Lung microvascular endothelial cell (primary cell): ENCODE results near the gene MBP. TPM values are rescaled to one million over a fixed set of nuclear protein-coding genes. Genes with fewer than 3 reads are reported as not detected.
A peak's percentile ranks its signal among the peaks of the same experiment; 100 is the strongest.
"Not testable (repeated sequence)": the region's sequence is repeated elsewhere in the genome, so short reads cannot be mapped to it uniquely, and the experiment has no call there.

Experiments used
- DNase-seq, 2 donors: peaks; one replicate each; pipeline versions ENCODE4 v3.0.0 to v3.0.0-alpha.2; 2010; ENCODE audit warnings: low read depth in 2 of 2
- total RNA-seq: library from RNA; depleted of rRNA; stranded (reverse); fragments of >200 nt; gene quantifications from 2 replicates; pipeline ENCODE4 v1.2.1, GENCODE V29; 2014

Gene MBP
- total RNA-seq, 1 donor from 2014 or later: 6.9 TPM

- DNase-seq: no peak
These were observed 141.4 kb downstream of the MBP start for GRCh38 chr18:76991021-76991688.

- not testable (repeated sequence) for DNase-seq
These were observed 142.1 kb downstream of the MBP start for GRCh38 chr18:76990343-76991020.

- DNase-seq: no peak
These were observed 142.9 kb downstream of the MBP start for GRCh38 chr18:76989647-76990190.

DNA sequence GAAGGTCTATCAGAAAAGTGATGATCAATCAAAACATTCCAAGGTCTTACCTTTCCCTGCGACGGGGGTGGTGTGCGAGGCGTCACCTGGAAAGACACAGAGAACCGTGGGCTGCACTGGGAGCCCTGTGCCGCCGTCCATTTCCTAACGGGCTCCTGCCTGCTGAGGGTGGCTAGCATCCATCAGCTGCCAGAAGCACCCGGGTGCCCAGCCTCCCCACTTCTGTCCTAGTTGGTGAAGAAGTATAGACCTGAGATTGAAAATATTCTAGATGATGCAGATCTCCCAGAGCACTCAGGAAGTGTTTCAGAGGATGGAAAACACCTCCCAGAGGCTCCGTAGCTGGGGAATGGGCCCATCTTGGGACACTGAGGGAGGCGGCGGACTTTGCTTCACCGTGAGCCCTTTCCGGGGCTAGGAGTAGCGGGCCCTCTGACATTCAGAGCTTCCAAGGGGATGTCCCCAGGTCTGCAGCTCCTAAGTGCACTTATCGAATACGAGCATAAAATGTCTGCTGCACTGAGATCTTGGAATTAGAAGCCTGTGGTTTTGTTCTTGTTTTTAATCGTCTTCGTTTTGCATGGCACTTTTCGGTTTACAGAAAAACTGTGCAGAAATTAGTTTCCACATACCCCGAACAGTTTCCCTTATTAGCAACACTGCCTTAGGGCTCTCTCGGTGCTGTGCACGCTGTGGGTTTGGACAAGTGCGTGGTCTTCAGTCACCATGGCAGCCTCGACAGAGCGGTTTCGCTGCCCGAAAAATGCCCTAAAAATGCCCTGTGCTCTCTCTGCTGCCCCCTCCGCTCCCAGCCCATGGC lies 143.5 kb downstream of the MBP start:
- DNase-seq: no peak

- no peak for DNase-seq
These were observed 144.4 kb downstream of the MBP start for GRCh38 chr18:76988031-76988826.

GRCh38 chr18:76986406-76986805 lies 146.2 kb downstream of the MBP start:
- no peak for DNase-seq

- no peak for DNase-seq
These were observed 146.7 kb downstream of the MBP start for GRCh38 chr18:76985951-76986236.

DNA sequence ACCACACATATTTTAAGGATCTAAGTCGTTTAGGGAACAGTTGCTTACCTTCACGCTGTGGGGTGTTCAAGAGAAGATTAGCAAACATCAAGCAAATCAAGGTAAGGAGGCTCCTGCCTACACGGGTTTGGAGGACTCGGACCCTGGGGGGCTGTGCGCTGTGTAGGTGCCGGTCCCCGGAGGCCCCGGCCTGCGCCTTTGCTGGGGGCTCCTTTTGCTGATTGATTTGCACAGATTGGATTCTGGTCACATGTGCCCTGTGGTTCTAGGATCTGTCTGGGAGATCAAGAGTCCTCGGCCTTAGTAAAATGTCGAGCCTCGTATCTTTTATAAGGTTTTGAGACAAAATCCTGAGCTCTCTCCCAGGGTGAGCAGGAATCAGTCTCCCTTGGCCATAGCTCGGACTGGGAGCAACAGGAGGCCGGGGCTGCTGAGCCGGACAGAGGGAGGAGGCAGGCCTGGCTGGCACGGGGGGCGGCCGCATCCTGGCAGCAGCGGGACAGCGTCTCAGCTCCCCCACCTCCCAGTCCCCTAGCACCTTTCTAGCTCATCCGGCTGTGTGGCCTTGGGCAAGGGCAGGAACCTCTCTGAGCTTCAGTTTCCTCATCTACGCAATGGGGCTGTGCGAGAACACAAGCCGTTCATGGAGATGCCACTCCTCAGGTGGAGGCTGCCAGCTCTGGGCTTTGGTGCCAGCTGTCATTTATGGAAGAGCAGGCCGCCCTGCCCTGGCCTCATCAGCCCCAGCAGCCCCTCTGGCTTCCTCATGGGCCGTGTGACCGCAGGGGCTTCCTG lies 147.2 kb downstream of the MBP start:
- DNase-seq: no peak

DNA sequence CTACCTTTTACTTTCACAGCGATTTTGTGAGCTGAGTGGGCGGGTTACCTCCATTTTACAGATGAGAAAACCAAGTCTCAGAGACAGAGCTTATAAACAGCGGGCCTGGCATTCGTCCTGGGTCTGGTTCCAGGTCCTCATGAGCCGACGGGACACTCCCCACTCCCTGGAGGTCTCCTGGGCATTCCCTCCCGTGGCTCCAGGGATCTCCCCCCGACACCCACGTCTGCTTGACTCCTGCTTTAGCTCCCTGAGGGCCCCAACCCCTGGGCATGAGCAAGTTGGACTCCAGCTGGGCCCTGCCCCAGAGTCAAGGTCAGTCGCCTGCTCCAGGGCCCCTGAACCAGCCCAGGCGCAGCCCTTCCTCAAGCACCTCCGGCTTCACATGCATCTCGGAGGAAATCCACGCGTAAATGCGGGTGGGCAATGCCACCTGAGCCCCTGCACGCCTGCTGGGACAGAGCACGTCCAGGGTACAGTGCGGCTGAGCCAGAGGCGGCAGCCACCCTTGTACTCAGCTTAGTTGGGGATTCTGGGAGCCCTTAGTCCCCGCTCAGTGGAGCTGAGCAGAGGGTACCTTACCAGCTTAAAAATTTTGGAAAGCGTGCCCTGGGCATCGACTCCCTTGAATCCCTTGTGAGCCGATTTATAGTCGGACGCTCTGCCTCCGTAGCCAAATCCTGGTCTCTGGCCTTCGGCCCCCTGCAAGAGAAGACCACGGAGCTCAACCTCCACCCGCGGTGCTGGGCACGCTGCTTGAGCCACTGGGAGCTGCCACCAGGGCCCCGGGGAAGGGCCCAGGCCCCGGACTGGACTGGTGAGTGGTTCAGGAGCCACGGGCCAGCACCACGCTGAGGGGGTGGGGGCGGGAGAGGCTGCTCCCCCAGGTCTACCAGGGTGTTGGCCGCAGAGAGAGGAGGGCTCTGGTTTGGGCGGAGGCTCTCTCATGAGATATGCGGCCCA lies 148.1 kb downstream of the MBP start:
- DNase-seq: no peak

GRCh38 chr18:76983613-76984051 lies 149.0 kb downstream of the MBP start:
- no peak for DNase-seq

GRCh38 chr18:76982841-76983583 lies 149.6 kb downstream of the MBP start:
- DNase-seq: peak; percentile 69 to 88

- DNase-seq: no peak
These were observed 150.5 kb downstream of the MBP start for GRCh38 chr18:76982038-76982437.

- DNase-seq: no peak
These were observed 151.1 kb downstream of the MBP start for GRCh38 chr18:76981396-76981968.

DNA sequence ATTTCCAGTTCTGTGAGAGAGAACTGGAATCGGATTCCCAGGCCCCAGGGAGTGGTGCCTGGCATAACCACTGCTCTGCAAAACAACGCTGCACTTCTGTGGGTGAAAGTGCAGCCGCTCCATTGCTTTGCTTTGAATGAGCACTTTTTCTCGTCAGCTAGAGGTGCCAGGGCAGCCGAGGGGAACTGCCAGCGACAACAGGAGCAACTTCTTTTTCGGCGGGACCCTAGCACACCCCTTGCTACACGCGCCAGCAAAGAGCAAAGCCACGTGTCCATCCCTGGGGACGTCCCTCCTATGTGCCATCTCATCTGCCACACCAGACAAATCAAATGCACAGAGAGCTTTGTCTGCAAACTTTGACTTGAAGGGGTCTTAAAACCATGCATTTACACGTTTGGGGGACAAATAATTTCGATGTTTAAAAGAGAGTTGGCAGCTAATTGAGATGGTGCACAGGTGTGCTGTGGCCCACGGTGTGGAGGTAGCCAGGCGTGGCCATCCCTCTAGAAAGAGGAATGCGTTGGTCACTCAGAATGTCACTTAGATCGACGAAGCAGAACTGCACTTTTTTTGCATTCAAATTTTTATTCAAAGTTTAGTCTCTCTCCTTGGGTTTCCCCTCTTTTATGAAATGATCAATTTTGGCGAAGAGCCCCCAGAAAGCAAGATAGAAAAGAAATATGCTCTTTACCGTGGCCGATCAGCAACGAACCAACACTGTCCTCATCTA lies 151.8 kb downstream of the MBP start:
- DNase-seq: no peak

- no peak for DNase-seq
These were observed 152.7 kb downstream of the MBP start for GRCh38 chr18:76979906-76980305.

DNA sequence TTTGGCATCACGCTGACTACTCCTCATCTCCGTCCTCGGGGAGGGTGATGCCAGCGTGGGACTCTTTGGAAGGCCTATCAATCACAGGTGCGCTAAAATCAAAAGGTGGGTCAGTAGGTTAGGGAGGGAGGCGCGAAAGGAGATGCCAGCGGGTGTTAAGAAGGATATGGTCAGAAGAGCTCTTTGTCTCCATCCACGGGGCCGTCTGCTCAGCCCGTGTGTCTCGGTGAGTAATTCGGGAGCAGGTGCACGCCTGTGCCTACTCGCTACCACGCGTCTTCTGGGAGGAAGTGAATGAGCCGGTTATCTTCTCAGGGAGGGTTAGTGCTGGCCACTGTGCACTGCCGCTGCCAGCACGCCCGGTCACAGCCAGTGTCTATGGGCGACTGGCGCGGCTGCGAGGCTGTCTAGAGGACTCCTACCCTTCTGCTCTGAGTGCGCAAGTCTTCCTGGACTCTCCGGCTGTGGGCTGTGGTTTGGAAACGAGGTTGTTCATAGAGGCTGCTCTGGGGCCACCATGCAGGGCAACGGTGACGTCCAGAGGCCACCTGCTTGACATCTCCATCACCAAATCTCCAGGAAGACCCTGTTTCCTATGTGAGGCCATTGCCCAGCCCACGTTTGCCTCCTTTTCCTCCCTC lies 153.4 kb downstream of the MBP start:
- no peak for DNase-seq

- no peak for DNase-seq
These were observed 154.0 kb downstream of the MBP start for GRCh38 chr18:76978616-76979015.
